Left lung (tissue), 10 donors: Measurements from ENCODE around the gene RINL. TPM values are rescaled to one million over a fixed set of nuclear protein-coding genes. Genes with fewer than 3 reads are reported as not detected.

ENCODE experiments used
- ATAC-seq: fragments of 200-7000 bp; cut with Tn5 transposase; one replicate; pipeline ENCODE4 v1.9.1; 2020; ENCODE audit warnings: moderate library complexity
- DNase-seq, 4 donors: peaks; one replicate each; pipeline ENCODE4 v3.0.0-alpha.2; 2013 to 2020
- H3K27ac ChIP-seq, 2 donors: fragments of 200-600 bp; sonication (generic) in 1 of 2; one replicate each; pipeline versions ENCODE4 v1.5.0 to v1.8.0; 2020 to 2021
- H3K27me3 ChIP-seq, 2 donors: fragments of 200-600 bp; sonication (generic) in 1 of 2; one replicate each; pipeline versions ENCODE4 v1.5.0 to v1.8.0; 2020 to 2021
- H3K36me3 ChIP-seq, 2 donors: fragments of 200-600 bp; sonication (generic) in 1 of 2; one replicate each; pipeline versions ENCODE4 v1.5.0 to v1.8.0; 2020 to 2021
- H3K4me1 ChIP-seq, 2 donors: fragments of 200-600 bp; one replicate each; pipeline ENCODE4 v1.8.0; 2021
- H3K4me3 ChIP-seq, 2 donors: fragments of 200-600 bp; sonication (generic) in 1 of 2; one replicate each; pipeline versions ENCODE4 v1.5.0 to v1.8.0; 2020 to 2021; ENCODE audit warnings: mild to moderate bottlenecking in 1 of 2
- H3K9me3 ChIP-seq, 2 donors: fragments of 200-600 bp; sonication (generic) in 1 of 2; one replicate each; pipeline versions ENCODE4 v1.5.0 to v1.8.0; 2020 to 2021
- CTCF ChIP-seq, 2 donors: fragments of 200-600 bp; sonication (generic) in 1 of 2; IDR thresholded peaks; one replicate each; pipeline versions ENCODE4 v1.5.0 to v1.8.0; 2021; ENCODE audit warnings: antibody characterized with exemption in 2 of 2
- intact Hi-C, 2 donors: fragments of 100-400 bp; cut with DNase I; formaldehyde crosslinking; loops; one replicate each; pipeline versions ENCODE4 v1.11.2 to v1.14.2; 2022
- polyA plus RNA-seq, 6 donors: library from polyadenylated mRNA; unstranded; fragments of 120-200 nt; gene quantifications; one replicate each; pipeline ENCODE4 v1.2.1, GENCODE V29; 2013; ENCODE audit not compliant: insufficient read length in 6 of 6
- total RNA-seq, 2 donors: library from RNA; stranded (reverse); fragmentation: NEBNext Ultra II Directional; extraction: Animal tissue kit (Norgen Biotek cat#: 25700); gene quantifications; one replicate each; pipeline ENCODE4 v1.2.1, GENCODE V29; 2021
- donor health status: DM: no; HTN: yes; CAD: no.
- donor health status: DM: no; HTN: no; CAD: no.

Gene RINL
- total and polyA plus RNA-seq, 8 donors: 7.2 to 12.0 (median 8.6) TPM

- no peak overlapping the region for H3K27ac ChIP-seq
- H3K27me3 ChIP-seq: no peaks in the 10 kb centered on the region
- H3K36me3 ChIP-seq: peaks cover 0 to 42% of the 10 kb centered on the region in 2 donors
- DNase-seq: no peak
- ATAC-seq: no peak
- H3K4me3 ChIP-seq: no peak overlapping the region
- no peaks in the 10 kb centered on the region for H3K4me1 ChIP-seq
- intact Hi-C loops: no loop called here
- no peak for TF ChIP-seq CTCF (IDR thresholded peaks at IDR 0.05)
- H3K9me3 ChIP-seq: no peaks in the 10 kb centered on the region
These were observed 42.7 kb upstream of the RINL start for GRCh38 chr19:38920602-38921419.

GRCh38 chr19:38919837-38920601, 41.9 kb upstream of the RINL start:
- intact Hi-C loops: no loop called here
- H3K27me3 ChIP-seq: no peaks in the 10 kb centered on the region
- H3K4me1 ChIP-seq: no peaks in the 10 kb centered on the region
- no peak overlapping the region for H3K4me3 ChIP-seq
- H3K36me3 ChIP-seq: peaks cover 0 to 41% of the 10 kb centered on the region in 2 donors
- H3K27ac ChIP-seq: no peak overlapping the region
- ATAC-seq: no peak
- no peak for TF ChIP-seq CTCF (IDR thresholded peaks at IDR 0.05)
- DNase-seq: no peak
- no peaks in the 10 kb centered on the region for H3K9me3 ChIP-seq

GRCh38 chr19:38918526-38918925, 40.5 kb upstream of the RINL start:
- Histone ChIP-seq H3K9me3 (no peaks in the 10 kb centered on the region), H3K4me1 (no peaks in the 10 kb centered on the region), H3K4me3 (no peak overlapping the region), H3K27me3 (no peaks in the 10 kb centered on the region), H3K27ac (no peak overlapping the region), H3K36me3 (peaks cover 0 to 28% of the 10 kb centered on the region in 2 donors)
- no peak for DNase-seq
- intact Hi-C loops: no loop called here
- no peak for TF ChIP-seq CTCF (IDR thresholded peaks at IDR 0.05)
- ATAC-seq: no peak

- H3K9me3 ChIP-seq: no peaks in the 10 kb centered on the region
- no peak for DNase-seq
- H3K36me3 ChIP-seq: peaks cover 0 to 26% of the 10 kb centered on the region in 2 donors
- no peaks in the 10 kb centered on the region for H3K27me3 ChIP-seq
- no peak for ATAC-seq
- H3K27ac ChIP-seq: no peak overlapping the region
- H3K4me3 ChIP-seq: no peak overlapping the region
- intact Hi-C loops: no loop called here
- no peaks in the 10 kb centered on the region for H3K4me1 ChIP-seq
- no peak for TF ChIP-seq CTCF (IDR thresholded peaks at IDR 0.05)
These were observed 39.9 kb upstream of the RINL start for GRCh38 chr19:38917921-38918491.

GRCh38 chr19:38917516-38917915, 39.4 kb upstream of the RINL start:
- Histone ChIP-seq H3K27ac (no peak overlapping the region), H3K36me3 (peaks cover 0 to 24% of the 10 kb centered on the region in 2 donors), H3K4me1 (no peaks in the 10 kb centered on the region), H3K9me3 (no peaks in the 10 kb centered on the region), H3K4me3 (no peak overlapping the region), H3K27me3 (peaks cover 0 to under 1% of the 10 kb centered on the region in 2 donors)
- intact Hi-C loops: no loop called here
- no peak for TF ChIP-seq CTCF (IDR thresholded peaks at IDR 0.05)
- ATAC-seq: no peak
- peak in 1 of 4 donors; percentile 34 for DNase-seq
